H1 (cell line): Measurements from ENCODE around the gene HOXA6.
A peak's percentile ranks its signal among the peaks of the same experiment; 100 is the strongest.

Experiments
- ATF2 ChIP-seq: IDR thresholded peaks from 2 replicates; pipeline ENCODE4 v1.6.1; 2012; ENCODE audit warnings: low read length, inconsistent platforms
- BCL11A ChIP-seq, 2 experiments: IDR thresholded peaks; one replicate each; pipeline ENCODE4 v1.6.1; 2011; ENCODE audit warnings: low read depth in 2 of 2, low read length in 2 of 2, mild to moderate bottlenecking in 2 of 2
- BRCA1 ChIP-seq: IDR thresholded peaks from 2 replicates; pipeline ENCODE4 v1.6.1; 2012; ENCODE audit warnings: low read depth, low read length, improper control_type of control experiment
- CBX5 ChIP-seq: fragments of 300-800, 300-1000 bp; sonication (generic); IDR thresholded peaks from 2 replicates; pipeline ENCODE4 v1.7.1; 2016; ENCODE audit warnings: antibody characterized with exemption, low read length, low read depth
- CTCF ChIP-seq, 3 experiments: IDR thresholded peaks; 1 replicate in 2 of 3; 2 replicates in 1 of 3; pipeline versions ENCODE4 v1.5.1 to v1.6.1; 2011; ENCODE audit warnings: low read length in 3 of 3, mild to moderate bottlenecking in 3 of 3, inconsistent platforms in 2 of 3, low read depth in 1 of 3, moderate library complexity in 1 of 3; ENCODE audit not compliant: insufficient read depth in 1 of 3; ENCODE audit errors: control extremely low read depth in 1 of 3
- EZH2 ChIP-seq: fragments of 200-600 bp; sonication (generic); IDR thresholded peaks from 2 replicates; pipeline ENCODE4 v1.7.1; 2012; ENCODE audit warnings: low read depth, mild to moderate bottlenecking, moderate library complexity, low read length, inconsistent platforms; ENCODE audit not compliant: severe bottlenecking
- HDAC2 ChIP-seq, 2 experiments: fragments of 300-600 bp in 1 of 2; sonication (generic) in 1 of 2; IDR thresholded peaks; 2 replicates each; pipeline ENCODE4 v1.6.1; 2011 to 2012; ENCODE audit warnings: low read depth in 2 of 2, low read length in 2 of 2, mild to moderate bottlenecking in 2 of 2, moderate library complexity in 2 of 2, borderline replicate concordance in 1 of 2, inconsistent platforms in 1 of 2
- POLR2A ChIP-seq, 2 experiments: IDR thresholded peaks; 1 replicate in 1 of 2; 2 replicates in 1 of 2; pipeline ENCODE4 v1.6.1; 2011; ENCODE audit warnings: low read depth in 2 of 2, low read length in 2 of 2, mild to moderate bottlenecking in 2 of 2; ENCODE audit errors: control extremely low read depth in 1 of 2
- RXRA ChIP-seq: IDR thresholded peaks from 2 replicates; pipeline ENCODE4 v1.6.1; 2011; ENCODE audit warnings: low read depth, mild to moderate bottlenecking, low read length, moderate library complexity; ENCODE audit not compliant: insufficient read depth
- TEAD4 ChIP-seq: IDR thresholded peaks from 2 replicates; pipeline ENCODE4 v1.6.1; 2012; ENCODE audit warnings: low read depth, low read length, inconsistent platforms, mixed read lengths

DNA sequence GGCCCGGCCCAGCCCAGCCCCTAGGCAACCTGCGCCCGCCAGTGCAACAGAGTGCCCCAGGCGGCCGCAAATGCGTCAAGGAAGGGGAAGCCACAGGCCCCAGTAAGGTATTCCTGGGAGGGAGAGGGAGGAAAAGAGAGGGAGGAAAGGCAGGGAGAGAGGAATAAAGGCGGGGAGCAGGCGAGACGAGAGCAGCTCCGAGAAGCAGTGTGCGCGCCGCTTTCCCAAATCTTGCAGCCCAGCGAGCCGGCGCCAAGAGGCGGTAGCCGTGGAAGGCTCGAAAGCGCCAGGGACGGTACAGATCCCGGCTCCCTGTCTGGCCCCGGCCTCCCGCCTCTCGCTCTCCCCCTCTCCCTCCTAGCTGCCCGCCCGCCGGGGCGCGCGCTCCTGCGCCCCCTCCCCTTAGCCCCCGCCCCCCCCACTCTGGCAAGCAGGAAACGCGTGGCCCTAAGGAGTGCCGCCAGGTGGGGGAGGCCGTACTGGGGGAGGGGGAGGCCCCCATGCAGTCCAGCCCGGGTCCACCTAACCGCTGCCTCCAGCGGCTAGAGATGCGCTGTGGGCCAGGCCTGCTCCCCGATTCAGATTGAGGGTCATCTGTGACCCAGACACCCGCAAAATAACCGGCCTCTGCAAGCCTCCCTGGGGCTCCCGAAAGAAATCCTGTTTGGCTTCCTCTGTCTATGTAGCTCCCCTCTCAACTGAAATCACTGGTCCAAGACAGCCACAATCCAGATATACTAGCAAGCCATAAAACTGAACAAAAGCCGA, 22.3 kb upstream of the HOXA6 start:
- no peak for TF ChIP-seq ATF2
- TF ChIP-seq BCL11A (IDR thresholded peaks at IDR 0.05; ENCODE audit: low read depth in 2 of 2, low read length in 2 of 2) = no peak
- TF ChIP-seq EZH2 = peak; percentile 89
- TF ChIP-seq CTCF (IDR thresholded peaks at IDR 0.05; ENCODE audit: control extremely low read depth in 1 of 3, insufficient read depth in 1 of 3, low read depth in 1 of 3, low read length in 3 of 3) = no peak
- no peak for TF ChIP-seq TEAD4
- TF ChIP-seq POLR2A (IDR thresholded peaks at IDR 0.05; ENCODE audit: control extremely low read depth in 1 of 2, low read depth in 2 of 2, low read length in 2 of 2) = no peak
- TF ChIP-seq HDAC2 (IDR thresholded peaks at IDR 0.05; ENCODE audit: borderline replicate concordance in 1 of 2, low read depth in 2 of 2, low read length in 2 of 2) = no peak
- no peak for TF ChIP-seq RXRA
- no peak for TF ChIP-seq BRCA1
- no peak for TF ChIP-seq CBX5
